Measurements from ENCODE around the gene PCDHGA7. TPM values are rescaled to one million over a fixed set of nuclear protein-coding genes. Genes with fewer than 3 reads are reported as not detected.
A peak's percentile ranks its signal among the peaks of the same experiment; 100 is the strongest.
"Not testable (repeated sequence)": the region's sequence is repeated elsewhere in the genome, so short reads cannot be mapped to it uniquely, and the experiment has no call there.

Gene PCDHGA7
- total RNA-seq, 1 donor from 2014 or later, result 5.2 TPM

DNA sequence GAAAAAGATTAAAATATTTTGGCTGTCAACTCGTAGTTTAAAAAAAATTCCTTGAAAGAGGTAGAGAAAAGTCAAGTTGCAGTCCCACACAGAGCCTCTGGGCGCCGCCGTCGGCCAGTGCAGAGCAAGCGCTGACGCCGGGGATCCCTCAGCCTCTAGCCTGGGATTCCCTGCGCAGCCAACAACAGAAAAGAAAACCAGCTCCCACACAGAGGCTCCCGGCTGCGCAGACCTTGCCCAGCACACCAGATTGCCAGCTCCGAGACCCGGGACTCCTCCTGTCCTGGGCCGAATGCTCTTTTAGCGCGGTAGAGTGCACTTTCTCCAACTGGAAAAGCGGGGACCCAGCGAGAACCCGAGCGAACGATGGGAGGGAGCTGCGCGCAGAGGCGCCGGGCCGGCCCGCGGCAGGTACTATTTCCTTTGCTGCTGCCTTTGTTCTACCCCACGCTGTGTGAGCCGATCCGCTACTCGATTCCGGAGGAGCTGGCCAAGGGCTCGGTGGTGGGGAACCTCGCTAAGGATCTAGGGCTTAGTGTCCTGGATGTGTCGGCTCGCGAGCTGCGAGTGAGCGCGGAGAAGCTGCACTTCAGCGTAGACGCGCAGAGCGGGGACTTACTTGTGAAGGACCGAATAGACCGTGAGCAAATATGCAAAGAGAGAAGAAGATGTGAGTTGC lies 35.1 kb downstream of the PCDHGA7 start, which contains the start of gene PCDHGB7:
TSS of gene PCDHGB7 (plus strand) at position 184 of the 679 bp plus-strand sequence. CDS start at position 367, 183 bp downstream.
- not testable (repeated sequence) for H3K4me1 ChIP-seq, H3K27me3 ChIP-seq, H3K36me3 ChIP-seq
- Histone ChIP-seq H3K4me3 (peak within 1 kb of the TSS; percentile 26 to 37), H3K9me3 (peaks cover 83% of the 10 kb centered on the region), H3K27ac (peak within 1 kb of the TSS; percentile 30)
- DNase-seq (ENCODE audit: extremely low spot score in 2 of 2), result peak in 1 of 2 donors; percentile 75
- intact Hi-C loops (cut with DNase I), result loop anchor here (10.0 kb wide), 2 partner anchors 107 to 147 kb away; no protein-coding TSS in a partner anchor
- TF ChIP-seq POLR2AphosphoS5 (IDR thresholded peaks at IDR 0.05; ENCODE audit: insufficient read depth in 1 of 2, low read depth in 1 of 2), result peak in 1 of 2 donors; percentile 43
- TF ChIP-seq, protein P1, sequence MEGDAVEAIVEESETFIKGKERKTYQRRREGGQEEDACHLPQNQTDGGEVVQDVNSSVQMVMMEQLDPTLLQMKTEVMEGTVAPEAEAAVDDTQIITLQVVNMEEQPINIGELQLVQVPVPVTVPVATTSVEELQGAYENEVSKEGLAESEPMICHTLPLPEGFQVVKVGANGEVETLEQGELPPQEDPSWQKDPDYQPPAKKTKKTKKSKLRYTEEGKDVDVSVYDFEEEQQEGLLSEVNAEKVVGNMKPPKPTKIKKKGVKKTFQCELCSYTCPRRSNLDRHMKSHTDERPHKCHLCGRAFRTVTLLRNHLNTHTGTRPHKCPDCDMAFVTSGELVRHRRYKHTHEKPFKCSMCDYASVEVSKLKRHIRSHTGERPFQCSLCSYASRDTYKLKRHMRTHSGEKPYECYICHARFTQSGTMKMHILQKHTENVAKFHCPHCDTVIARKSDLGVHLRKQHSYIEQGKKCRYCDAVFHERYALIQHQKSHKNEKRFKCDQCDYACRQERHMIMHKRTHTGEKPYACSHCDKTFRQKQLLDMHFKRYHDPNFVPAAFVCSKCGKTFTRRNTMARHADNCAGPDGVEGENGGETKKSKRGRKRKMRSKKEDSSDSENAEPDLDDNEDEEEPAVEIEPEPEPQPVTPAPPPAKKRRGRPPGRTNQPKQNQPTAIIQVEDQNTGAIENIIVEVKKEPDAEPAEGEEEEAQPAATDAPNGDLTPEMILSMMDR (IDR thresholded peaks at IDR 0.05), result peak in 2 of 3 experiments; percentile 32 to 41

- intact Hi-C loops (cut with DNase I), result loop anchor here (10.0 kb wide), 2 partner anchors 106 to 146 kb away; no protein-coding TSS in a partner anchor
- H3K9me3 ChIP-seq, result peaks cover 83% of the 10 kb centered on the region
- DNase-seq (ENCODE audit: extremely low spot score in 2 of 2), result peak in 1 of 2 donors; percentile 34
- H3K36me3 ChIP-seq, result peaks cover 0 to 4% of the 10 kb centered on the region in 2 donors
- no peaks in the 10 kb centered on the region for H3K4me1 ChIP-seq
- H3K27ac ChIP-seq, result no peak overlapping the region
- TF ChIP-seq, protein P1 (IDR thresholded peaks at IDR 0.05), result no peak
- H3K4me3 ChIP-seq, result peak overlapping the region in 1 of 2 donors; percentile 17
- no peaks in the 10 kb centered on the region for H3K27me3 ChIP-seq
Observed at GRCh38 chr5:141419074-141419880, 36.7 kb downstream of the PCDHGA7 start.

DNA sequence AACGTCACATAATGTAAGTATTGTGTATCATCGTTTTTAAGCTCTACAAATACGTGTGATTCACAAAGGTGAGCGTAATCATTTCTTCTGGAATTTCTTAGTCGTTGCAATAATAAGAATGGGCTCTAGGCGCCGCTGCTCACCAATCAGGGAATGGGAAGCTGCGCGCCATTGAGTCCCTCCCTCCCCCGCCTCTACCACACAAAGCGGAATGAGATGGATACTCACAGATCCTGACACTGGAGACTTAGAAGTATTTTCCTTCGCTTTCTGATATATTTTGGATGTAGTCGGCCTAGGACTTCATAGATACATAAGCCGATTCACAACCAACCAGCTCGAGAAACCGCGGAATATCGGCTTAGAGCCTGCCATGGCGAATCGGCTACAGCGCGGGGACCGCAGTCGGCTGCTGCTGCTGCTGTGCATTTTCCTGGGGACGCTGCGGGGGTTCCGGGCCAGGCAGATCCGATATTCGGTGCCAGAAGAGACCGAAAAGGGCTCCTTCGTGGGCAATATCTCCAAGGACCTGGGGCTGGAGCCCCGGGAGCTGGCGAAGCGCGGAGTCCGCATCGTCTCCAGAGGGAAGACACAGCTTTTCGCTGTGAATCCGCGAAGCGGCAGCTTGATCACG lies 38.4 kb downstream of the PCDHGA7 start, which contains the start of gene PCDHGA11:
TSS of gene PCDHGA11 (plus strand) at position 197 of the 634 bp plus-strand sequence. CDS start at position 374, 177 bp downstream.
- Histone ChIP-seq H3K36me3 (peaks cover 0 to 4% of the 10 kb centered on the region in 2 donors), H3K9me3 (peaks cover 88% of the 10 kb centered on the region), H3K4me1 (no peaks in the 10 kb centered on the region), H3K4me3 (peak within 1 kb of the TSS; percentile 3 to 17), H3K27me3 (no peaks in the 10 kb centered on the region), H3K27ac (no peak within 1 kb of the TSS)
- intact Hi-C loops (cut with DNase I), result no loop called here
- peak in 1 of 2 donors; percentile 34 for DNase-seq (ENCODE audit: extremely low spot score in 2 of 2)
- TF ChIP-seq, protein P1 (IDR thresholded peaks at IDR 0.05), result peak in 1 of 3 experiments; percentile 13
- TF ChIP-seq POLR2AphosphoS5 (IDR thresholded peaks at IDR 0.05; ENCODE audit: insufficient read depth in 1 of 2, low read depth in 1 of 2), result no peak

DNA sequence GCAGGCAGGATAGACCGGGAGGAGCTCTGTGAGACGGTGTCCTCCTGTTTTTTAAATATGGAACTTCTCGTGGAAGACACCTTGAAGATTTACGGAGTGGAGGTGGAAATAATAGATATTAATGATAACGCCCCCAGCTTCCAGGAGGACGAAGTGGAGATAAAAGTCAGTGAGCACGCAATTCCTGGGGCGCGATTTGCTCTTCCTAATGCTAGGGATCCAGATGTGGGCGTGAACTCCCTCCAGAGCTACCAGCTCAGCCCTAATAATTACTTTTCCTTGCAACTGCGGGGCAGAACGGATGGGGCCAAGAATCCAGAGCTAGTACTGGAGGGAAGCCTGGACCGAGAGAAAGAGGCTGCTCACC lies 38.9 kb downstream of the PCDHGA7 start:
- Histone ChIP-seq H3K27me3 (no peaks in the 10 kb centered on the region), H3K36me3 (peaks cover 0 to 4% of the 10 kb centered on the region in 2 donors), H3K9me3 (peaks cover 90% of the 10 kb centered on the region), H3K27ac (no peak overlapping the region), H3K4me1 (no peaks in the 10 kb centered on the region), H3K4me3 (peak overlapping the region; percentile 3 to 8)
- TF ChIP-seq POLR2A (IDR thresholded peaks at IDR 0.05), result no peak
- no peak for TF ChIP-seq POLR2AphosphoS5 (IDR thresholded peaks at IDR 0.05; ENCODE audit: insufficient read depth in 1 of 2, low read depth in 1 of 2)
- TF ChIP-seq, protein P1 (IDR thresholded peaks at IDR 0.05), result no peak
- peak in 1 of 2 donors; percentile 29 for DNase-seq (ENCODE audit: extremely low spot score in 2 of 2)
- intact Hi-C loops (cut with DNase I), result no loop called here
